ENCODE measurements around the gene ARHGEF40.

ARHGEF40 gene

DNA sequence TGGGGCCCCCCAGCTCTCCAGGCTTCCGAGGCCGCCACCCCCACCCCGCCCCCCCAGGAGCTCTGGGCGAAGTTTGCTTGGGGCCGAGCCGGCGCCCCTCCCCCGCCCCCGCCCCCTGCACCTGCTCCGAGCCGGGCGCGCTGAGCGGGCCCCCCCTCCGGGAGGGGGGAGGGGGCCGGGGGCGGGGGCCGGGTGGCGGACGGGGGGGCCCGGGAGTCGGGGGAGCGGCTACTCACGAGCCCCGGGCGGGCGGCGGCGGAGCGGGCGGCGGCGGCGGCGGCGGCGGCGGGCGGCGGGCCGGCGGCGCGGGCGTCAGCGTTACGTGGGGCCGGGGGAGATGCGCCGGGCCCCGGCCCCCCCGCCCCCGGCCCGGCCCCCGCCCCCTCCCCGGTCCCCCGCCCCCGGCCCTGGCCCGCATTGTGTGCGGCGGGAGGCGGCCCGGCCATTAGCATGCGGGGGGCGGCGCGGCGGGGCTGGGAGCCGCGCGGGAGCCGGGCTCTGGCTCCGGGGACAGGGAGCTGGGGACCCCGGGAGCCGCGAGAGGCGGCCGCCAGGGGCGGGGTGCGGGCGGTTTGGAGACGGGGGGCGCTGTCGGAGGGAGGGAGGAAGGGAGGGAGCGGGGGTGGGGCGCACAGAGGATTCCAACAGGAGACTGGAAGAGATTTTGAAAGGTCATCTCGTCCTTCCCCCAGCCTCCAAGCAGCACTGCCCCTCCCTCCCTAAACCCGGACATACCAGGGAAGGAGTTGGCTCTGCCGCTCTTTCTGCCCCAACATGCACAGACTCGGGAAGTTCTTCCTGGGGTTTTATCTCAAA lies 28.2 kb downstream of the ARHGEF40 start, which contains the start of gene ZNF219:
Gene ZNF219, minus strand, starts transcription at position 580 of the 816 bp plus-strand sequence. CDS start 5,064 bp downstream, outside the sequence.
- H3K27ac ChIP-seq (ENCODE audit: low read length): no peak within 1 kb of the TSS
- peak within 1 kb of the TSS; percentile 74 for H2AFZ ChIP-seq (ENCODE audit: low read depth, low read length)
- no peaks in the 10 kb centered on the region for H3K27me3 ChIP-seq (ENCODE audit: low read depth, low read length)
- TF ChIP-seq EZH2phosphoT487 (IDR thresholded peaks at IDR 0.05; ENCODE audit: low read depth): no peak
- TF ChIP-seq, protein P1, sequence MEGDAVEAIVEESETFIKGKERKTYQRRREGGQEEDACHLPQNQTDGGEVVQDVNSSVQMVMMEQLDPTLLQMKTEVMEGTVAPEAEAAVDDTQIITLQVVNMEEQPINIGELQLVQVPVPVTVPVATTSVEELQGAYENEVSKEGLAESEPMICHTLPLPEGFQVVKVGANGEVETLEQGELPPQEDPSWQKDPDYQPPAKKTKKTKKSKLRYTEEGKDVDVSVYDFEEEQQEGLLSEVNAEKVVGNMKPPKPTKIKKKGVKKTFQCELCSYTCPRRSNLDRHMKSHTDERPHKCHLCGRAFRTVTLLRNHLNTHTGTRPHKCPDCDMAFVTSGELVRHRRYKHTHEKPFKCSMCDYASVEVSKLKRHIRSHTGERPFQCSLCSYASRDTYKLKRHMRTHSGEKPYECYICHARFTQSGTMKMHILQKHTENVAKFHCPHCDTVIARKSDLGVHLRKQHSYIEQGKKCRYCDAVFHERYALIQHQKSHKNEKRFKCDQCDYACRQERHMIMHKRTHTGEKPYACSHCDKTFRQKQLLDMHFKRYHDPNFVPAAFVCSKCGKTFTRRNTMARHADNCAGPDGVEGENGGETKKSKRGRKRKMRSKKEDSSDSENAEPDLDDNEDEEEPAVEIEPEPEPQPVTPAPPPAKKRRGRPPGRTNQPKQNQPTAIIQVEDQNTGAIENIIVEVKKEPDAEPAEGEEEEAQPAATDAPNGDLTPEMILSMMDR (IDR thresholded peaks at IDR 0.05; ENCODE audit: low read depth, low read length): no peak
- H3K4me1 ChIP-seq (ENCODE audit: low read length): peaks cover 23% of the 10 kb centered on the region
- no peaks in the 10 kb centered on the region for H4K20me1 ChIP-seq (ENCODE audit: insufficient read depth, low read length)
- H3K36me3 ChIP-seq (replicated peaks; ENCODE audit: low read depth, low read length): no peaks in the 10 kb centered on the region
- H3K9ac ChIP-seq (ENCODE audit: low read length): peak within 1 kb of the TSS; percentile 79
- H3K4me3 ChIP-seq (ENCODE audit: low read length): peak within 1 kb of the TSS; percentile 94
- H3K4me2 ChIP-seq (ENCODE audit: low read length): peak within 1 kb of the TSS; percentile 89
- H3K79me2 ChIP-seq (ENCODE audit: low read length): no peaks in the 10 kb centered on the region
- H3K9me3 ChIP-seq (ENCODE audit: insufficient read depth, low read length): no peaks in the 10 kb centered on the region

DNA sequence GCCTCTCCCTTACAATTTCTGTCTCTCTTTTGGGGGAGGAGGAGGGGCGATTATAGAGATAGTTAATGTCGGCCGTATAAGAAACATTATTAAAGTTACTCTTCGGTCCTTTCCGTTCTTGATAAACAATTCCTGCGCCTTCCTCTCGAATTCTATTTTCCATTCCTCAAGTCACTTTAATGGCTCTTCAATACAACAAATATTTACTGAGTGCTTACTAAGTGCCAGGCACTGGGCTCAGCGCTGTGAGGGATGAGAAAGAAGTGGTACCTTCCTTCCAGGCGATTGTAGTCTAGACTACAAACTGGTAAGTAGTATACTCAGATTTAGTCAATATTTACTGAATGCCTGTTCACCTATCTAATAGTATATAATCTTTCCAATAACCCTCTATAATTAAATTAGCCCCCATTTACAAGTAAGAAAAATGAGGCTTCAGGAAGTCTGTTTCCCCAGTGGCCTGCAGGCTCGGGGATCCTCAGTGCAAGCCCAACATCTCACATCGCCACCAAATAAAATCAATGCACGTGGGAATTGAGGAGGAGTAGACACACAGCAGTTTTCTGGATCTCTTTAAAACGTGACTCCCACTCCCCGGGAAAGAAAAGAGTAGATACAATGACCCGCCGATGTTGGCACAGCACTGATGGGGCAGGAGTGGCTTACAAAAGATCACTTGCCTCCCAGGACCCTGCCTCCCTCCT lies 28.9 kb downstream of the ARHGEF40 start:
- H3K4me2 ChIP-seq (ENCODE audit: low read length): peak overlapping the region; percentile 89
- H3K27me3 ChIP-seq (ENCODE audit: low read depth, low read length): no peaks in the 10 kb centered on the region
- H3K9me3 ChIP-seq (ENCODE audit: insufficient read depth, low read length): no peaks in the 10 kb centered on the region
- no peak overlapping the region for H3K27ac ChIP-seq (ENCODE audit: low read length)
- no peaks in the 10 kb centered on the region for H3K79me2 ChIP-seq (ENCODE audit: low read length)
- H3K4me1 ChIP-seq (ENCODE audit: low read length): peaks cover 23% of the 10 kb centered on the region
- no peaks in the 10 kb centered on the region for H3K36me3 ChIP-seq (replicated peaks; ENCODE audit: low read depth, low read length)
- peak overlapping the region; percentile 94 for H3K4me3 ChIP-seq (ENCODE audit: low read length)
- no peaks in the 10 kb centered on the region for H4K20me1 ChIP-seq (ENCODE audit: insufficient read depth, low read length)
- TF ChIP-seq, protein P1 (IDR thresholded peaks at IDR 0.05; ENCODE audit: low read depth, low read length): no peak
- no peak for TF ChIP-seq EZH2phosphoT487 (IDR thresholded peaks at IDR 0.05; ENCODE audit: low read depth)
- peak overlapping the region; percentile 79 for H3K9ac ChIP-seq (ENCODE audit: low read length)
- H2AFZ ChIP-seq (ENCODE audit: low read depth, low read length): peak overlapping the region; percentile 74

DNA sequence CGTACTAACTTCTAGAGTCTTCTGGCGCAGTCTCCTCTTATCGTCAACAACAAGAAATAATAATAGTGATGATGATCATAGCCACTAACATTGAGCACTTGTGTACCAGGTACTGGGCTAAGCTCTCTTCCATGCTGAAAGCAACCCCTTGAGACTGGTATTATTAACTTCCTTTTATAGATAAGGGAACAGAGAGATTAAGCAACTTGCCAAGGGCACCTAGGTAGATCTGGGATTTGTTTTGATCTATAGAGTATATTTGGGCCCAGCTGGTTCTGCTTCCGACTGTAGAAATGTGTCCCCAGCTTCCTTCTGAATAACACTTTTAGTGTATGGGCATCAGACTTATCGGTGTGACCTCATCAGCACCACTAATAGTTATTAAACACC lies 29.5 kb downstream of the ARHGEF40 start:
- no peaks in the 10 kb centered on the region for H4K20me1 ChIP-seq (ENCODE audit: insufficient read depth, low read length)
- peaks cover 23% of the 10 kb centered on the region for H3K4me1 ChIP-seq (ENCODE audit: low read length)
- no peaks in the 10 kb centered on the region for H3K9me3 ChIP-seq (ENCODE audit: insufficient read depth, low read length)
- TF ChIP-seq EZH2phosphoT487 (IDR thresholded peaks at IDR 0.05; ENCODE audit: low read depth): no peak
- TF ChIP-seq, protein P1 (IDR thresholded peaks at IDR 0.05; ENCODE audit: low read depth, low read length): no peak
- H3K27ac ChIP-seq (ENCODE audit: low read length): no peak overlapping the region
- peak overlapping the region; percentile 94 for H3K4me3 ChIP-seq (ENCODE audit: low read length)
- H3K36me3 ChIP-seq (replicated peaks; ENCODE audit: low read depth, low read length): no peaks in the 10 kb centered on the region
- H2AFZ ChIP-seq (ENCODE audit: low read depth, low read length): no peak overlapping the region
- H3K27me3 ChIP-seq (ENCODE audit: low read depth, low read length): no peaks in the 10 kb centered on the region
- peak overlapping the region; percentile 89 for H3K4me2 ChIP-seq (ENCODE audit: low read length)
- peak overlapping the region; percentile 79 for H3K9ac ChIP-seq (ENCODE audit: low read length)
- no peaks in the 10 kb centered on the region for H3K79me2 ChIP-seq (ENCODE audit: low read length)

DNA sequence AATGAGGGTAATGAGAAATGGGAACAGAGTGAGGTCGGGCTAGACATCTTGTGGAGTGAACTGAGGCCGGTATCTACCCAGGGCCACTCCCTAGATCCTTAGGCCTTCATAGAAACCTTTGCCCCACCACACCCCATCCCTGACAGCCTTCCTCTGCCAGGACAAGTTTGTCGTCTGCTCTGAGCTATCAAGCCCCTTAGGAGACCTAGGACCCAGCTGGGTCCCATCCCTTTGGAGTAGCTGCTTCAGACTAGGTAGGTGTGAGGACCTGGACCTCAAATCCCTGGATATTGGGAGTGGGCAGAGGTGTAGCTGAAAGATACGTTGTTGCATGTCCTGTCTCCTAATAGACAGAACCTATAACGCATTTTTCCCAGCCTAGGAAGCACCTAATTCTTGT lies 30.8 kb downstream of the ARHGEF40 start, which contains the start of gene TMEM253:
Gene TMEM253, plus strand, starts transcription at position 136 of the 400 bp plus-strand sequence. CDS start 278 bp downstream, outside the sequence.
- H3K4me2 ChIP-seq (ENCODE audit: low read length): no peak within 1 kb of the TSS
- no peak within 1 kb of the TSS for H2AFZ ChIP-seq (ENCODE audit: low read depth, low read length)
- no peaks in the 10 kb centered on the region for H3K79me2 ChIP-seq (ENCODE audit: low read length)
- H3K4me3 ChIP-seq (ENCODE audit: low read length): no peak within 1 kb of the TSS
- H3K27ac ChIP-seq (ENCODE audit: low read length): no peak within 1 kb of the TSS
- H3K36me3 ChIP-seq (replicated peaks; ENCODE audit: low read depth, low read length): no peaks in the 10 kb centered on the region
- H3K4me1 ChIP-seq (ENCODE audit: low read length): peaks cover 30% of the 10 kb centered on the region
- no peak for TF ChIP-seq EZH2phosphoT487 (IDR thresholded peaks at IDR 0.05; ENCODE audit: low read depth)
- TF ChIP-seq, protein P1 (IDR thresholded peaks at IDR 0.05; ENCODE audit: low read depth, low read length): no peak
- H3K9me3 ChIP-seq (ENCODE audit: insufficient read depth, low read length): no peaks in the 10 kb centered on the region
- H4K20me1 ChIP-seq (ENCODE audit: insufficient read depth, low read length): no peaks in the 10 kb centered on the region
- H3K9ac ChIP-seq (ENCODE audit: low read length): no peak within 1 kb of the TSS
- H3K27me3 ChIP-seq (ENCODE audit: low read depth, low read length): no peaks in the 10 kb centered on the region
